ENCODE measurements around the gene P2RX1.

Gene P2RX1

DNA sequence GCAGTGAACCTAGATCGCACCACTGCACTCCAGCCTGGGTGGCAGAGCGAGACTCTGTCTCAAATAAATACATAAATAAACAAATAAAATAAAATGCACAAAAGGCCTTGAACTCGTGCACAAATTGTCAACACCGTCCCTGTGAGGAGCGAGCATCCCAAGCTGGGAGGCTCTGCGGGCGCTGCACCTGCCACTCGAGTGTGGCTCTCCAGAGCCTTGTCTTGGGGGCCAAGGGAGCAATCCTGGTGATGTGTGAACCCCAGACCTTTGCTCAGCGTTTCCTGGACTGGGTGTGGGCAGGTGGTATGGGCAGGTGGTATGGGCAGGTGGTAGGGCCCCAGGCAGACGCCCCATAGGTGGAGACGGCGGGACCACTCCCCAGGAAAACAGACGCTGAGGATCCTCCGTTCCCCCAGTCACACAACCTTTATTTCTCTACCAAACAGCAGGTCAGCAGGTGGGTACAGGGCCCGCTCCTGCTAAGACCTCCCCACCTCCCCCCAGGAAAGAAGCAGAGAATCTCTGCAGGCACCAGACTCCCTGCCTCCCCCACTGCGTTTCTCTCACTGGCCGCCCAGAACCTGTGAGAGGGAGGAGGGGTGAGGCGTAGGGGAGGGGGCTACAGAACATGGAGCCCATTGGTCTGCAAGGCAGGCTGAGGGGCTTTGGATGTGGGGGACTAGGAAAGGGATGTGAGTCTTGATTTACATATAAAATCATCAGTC is 7.4 kb upstream of the P2RX1 start:
- TF ChIP-seq GATA3 (IDR thresholded peaks at IDR 0.05; ENCODE audit: low read depth, low read length) (no peak), GATA2 (IDR thresholded peaks at IDR 0.05; ENCODE audit: low read depth, low read length) (no peak)

DNA sequence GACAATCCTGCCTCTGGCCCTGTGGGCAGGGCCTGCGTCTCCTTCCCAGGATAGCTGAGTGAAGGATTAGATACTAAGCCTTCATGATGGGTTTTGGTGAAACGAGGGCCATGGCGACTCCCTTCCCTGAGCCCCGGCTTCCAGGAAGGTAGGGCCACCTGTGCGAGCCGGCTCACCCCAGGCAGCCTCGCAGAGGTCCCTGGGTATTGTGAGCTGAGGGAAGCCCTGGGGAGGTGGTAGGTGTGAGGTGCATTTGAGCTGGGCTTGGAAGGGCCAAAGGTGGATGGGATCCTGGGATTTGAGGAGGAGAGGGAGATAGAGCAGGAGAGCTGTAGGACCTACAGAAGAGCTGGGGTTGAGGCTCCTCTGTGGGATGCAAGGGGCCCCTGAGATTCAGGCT is 6.5 kb upstream of the P2RX1 start:
- TF ChIP-seq GATA3 (IDR thresholded peaks at IDR 0.05; ENCODE audit: low read depth, low read length) (no peak), GATA2 (IDR thresholded peaks at IDR 0.05; ENCODE audit: low read depth, low read length) (no peak)

DNA sequence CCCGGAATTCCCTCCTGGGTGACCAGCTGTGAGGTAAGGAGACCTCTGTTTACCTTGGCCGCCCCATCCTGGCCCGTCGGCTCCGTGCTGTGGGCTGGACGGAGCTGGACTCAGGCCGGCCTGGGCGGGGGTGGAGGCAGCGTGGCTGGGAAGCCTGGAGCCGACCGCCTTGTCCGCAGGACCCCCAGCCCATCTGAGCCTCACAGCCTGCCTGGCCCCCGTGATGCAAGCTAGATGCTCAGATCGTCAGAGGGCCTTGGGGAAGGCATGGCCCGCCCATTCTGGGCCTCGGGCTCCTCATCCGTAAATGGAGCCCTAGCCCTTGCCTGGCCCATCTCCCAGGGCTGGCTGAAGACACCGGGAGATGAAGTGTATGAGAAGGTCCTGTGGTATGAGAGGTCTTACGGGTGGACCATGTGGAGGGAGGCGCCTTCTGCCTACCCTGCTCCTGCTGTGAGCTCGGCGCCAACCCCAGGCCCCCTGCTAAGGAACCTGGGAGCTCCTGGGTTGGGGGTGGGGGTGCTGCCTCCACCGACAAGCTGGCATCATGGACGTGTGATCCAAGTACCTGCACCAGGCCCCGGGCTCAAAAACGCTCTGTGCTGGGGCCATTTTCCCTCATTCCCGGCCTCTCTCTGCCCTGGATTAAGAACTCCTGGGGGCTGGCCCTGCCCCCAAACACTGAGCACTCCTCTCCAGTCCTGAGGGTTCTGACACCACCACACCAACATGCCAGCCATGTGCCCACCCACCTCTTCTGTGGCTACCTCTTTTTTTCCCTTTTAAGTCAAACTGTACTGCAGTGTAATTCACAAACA is 5.4 kb upstream of the P2RX1 start:
- no peak for TF ChIP-seq GATA2 (IDR thresholded peaks at IDR 0.05; ENCODE audit: low read depth, low read length)
- no peak for TF ChIP-seq GATA3 (IDR thresholded peaks at IDR 0.05; ENCODE audit: low read depth, low read length)

DNA sequence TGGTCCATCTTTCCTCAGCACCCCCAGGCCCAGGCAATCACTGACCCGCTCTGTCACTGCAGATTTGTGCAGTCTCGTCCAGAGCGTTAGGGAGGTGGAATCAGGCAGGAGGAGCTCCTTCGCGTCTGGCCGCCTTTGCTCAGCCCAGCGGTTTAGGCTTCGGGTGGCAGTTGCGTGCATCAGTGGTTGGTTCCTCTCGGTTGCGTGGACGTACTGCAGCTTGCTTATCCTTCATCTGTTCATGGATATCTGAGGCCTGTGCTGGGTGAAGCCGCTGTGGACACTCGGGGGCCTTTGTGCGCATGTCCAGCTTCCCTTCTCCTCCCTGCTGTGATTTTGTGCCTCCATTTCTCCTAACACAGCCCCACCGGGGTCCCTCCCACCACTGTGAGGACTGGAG is 4.7 kb upstream of the P2RX1 start:
- TF ChIP-seq GATA3 (IDR thresholded peaks at IDR 0.05; ENCODE audit: low read depth, low read length) = no peak

DNA sequence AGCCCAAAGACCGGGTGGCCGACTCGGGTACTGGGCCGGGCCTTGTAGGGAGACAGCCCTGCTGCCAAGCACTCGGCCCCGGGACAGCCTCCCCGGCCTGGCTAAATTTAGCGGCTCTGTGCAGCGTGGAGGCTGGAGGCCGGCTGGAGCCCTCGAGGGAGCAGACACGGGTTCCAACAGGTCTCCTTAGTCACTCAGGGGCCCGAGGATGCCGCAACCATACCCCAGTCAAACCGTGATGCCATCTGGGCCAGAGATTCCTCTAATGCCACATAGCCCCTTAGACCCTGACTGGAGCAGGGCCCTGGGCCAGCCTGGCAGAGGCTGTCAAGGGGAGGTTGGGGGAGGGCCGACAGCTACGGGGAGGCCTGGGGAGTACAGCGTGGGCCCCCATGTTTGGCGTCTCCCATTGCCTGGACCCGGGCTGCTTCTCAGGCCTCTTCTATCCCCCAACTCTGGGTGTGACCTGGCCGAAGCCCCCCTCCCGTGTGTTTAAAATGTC is 2.9 kb upstream of the P2RX1 start:
- TF ChIP-seq GATA2 (IDR thresholded peaks at IDR 0.05; ENCODE audit: low read depth, low read length) (no peak), GATA3 (IDR thresholded peaks at IDR 0.05; ENCODE audit: low read depth, low read length) (no peak)

DNA sequence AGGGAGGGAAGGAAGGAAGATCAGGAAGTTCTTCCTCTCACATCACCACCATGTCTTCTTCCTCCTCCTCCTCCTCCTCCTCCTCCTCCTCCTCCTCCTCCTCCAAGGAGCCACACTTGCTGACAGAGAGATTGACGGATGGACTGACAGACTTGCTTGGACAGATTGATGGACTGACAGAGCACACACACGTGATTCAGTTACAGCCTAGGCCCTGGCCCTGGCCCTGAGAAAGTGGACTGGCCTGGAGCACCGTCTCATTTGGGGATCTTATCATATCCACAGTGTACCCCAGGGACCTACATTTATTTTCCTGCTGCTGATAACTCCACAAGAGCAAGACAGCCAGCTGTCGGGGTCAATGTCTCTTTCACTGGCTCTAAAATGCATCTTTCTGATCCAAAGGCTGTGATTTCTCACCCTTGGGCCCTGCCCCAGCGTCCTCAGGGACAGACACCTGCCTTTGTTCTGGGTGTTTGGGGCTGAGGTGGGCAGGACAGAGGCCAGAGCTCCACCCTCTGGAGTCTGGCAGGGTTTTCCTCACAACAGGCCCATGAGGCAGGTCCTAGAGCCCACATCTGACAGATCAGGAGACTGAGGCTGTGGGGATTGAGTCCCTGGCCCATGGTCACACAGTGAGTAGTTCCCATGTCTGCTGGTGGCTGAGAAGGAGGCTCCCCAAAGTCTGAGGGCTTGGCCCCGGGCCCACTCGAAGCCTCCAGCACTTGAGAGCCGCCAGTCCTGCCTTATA is 2.3 kb upstream of the P2RX1 start:
- TF ChIP-seq GATA2 (IDR thresholded peaks at IDR 0.05; ENCODE audit: low read depth, low read length) (0 out of 2 replicates have a peak, but pooled peaks have one; percentile 47), GATA3 (IDR thresholded peaks at IDR 0.05; ENCODE audit: low read depth, low read length) (no peak)

DNA sequence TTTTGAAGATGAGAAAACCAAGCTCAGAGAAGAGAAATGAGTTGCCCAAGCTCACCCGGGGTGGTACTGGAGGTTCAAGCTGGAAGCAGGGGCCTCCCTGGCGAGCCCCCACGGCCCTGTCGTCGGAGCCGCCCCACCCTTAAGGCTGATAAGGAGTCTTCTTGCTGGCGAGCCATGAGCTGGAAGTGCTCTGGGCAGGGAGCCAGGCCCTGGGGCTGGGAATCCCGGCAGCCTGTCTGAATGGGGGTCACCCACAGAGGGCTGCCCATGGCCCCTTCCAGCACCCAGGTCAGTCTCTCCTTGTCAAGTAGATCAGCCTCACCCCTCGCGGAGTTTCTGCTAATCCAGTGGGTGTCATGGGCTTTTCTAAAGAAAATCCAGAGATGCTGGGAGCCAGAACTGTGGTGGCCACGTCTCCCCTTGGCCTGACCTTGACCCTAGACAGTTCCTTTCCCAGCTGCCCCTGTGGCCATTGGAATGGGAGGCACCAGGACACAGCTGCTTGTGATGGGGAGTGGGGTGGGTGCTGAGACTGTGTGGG is 1.2 kb upstream of the P2RX1 start:
- TF ChIP-seq GATA2 (IDR thresholded peaks at IDR 0.05; ENCODE audit: low read depth, low read length) = no peak
- TF ChIP-seq GATA3 (IDR thresholded peaks at IDR 0.05; ENCODE audit: low read depth, low read length) = no peak

DNA sequence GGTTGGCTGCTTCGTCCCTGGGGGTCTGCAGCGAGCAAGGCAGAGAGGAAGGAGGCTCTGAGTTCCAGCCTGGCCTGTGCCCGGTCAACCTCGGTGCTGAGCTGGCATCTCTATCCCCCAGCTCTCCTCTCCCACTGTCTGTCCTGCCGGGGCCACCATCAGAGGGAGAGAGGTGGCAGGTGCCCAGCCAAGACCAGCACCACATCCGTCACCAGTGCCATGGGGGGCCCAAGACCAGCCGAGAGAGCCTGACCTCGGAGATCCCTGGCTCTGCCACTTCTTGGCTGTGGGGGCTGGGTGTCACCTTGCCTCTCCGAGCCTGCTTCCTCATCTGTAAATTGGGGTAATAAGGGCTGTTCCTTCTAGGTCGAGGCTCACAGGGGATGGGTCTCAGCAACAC is 560 bp upstream of the P2RX1 start:
- no peak for TF ChIP-seq GATA2 (IDR thresholded peaks at IDR 0.05; ENCODE audit: low read depth, low read length)
- no peak for TF ChIP-seq GATA3 (IDR thresholded peaks at IDR 0.05; ENCODE audit: low read depth, low read length)

DNA sequence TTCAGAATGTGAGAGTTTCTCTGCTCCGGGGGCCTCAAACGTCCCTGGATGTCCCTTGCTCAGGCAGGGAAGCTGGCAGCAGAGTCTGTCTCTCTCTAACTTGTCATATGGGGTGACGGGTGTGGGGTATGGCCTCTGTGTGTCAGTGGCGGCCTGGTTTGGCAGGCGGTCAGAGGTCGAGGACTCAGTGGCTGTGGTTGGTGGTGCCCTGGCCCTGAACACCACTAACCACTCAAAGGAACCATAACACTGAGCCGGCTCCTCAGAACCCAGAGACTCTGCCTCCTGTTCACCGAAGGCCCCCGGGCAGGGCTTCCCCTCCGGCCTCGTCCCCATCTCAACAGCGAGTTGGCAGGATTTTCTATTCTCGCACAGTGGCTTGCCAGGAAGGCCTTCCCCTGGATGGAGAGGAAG is 677 bp downstream of the P2RX1 start:
- TF ChIP-seq GATA3 (IDR thresholded peaks at IDR 0.05; ENCODE audit: low read depth, low read length) (no peak), GATA2 (IDR thresholded peaks at IDR 0.05; ENCODE audit: low read depth, low read length) (no peak)

DNA sequence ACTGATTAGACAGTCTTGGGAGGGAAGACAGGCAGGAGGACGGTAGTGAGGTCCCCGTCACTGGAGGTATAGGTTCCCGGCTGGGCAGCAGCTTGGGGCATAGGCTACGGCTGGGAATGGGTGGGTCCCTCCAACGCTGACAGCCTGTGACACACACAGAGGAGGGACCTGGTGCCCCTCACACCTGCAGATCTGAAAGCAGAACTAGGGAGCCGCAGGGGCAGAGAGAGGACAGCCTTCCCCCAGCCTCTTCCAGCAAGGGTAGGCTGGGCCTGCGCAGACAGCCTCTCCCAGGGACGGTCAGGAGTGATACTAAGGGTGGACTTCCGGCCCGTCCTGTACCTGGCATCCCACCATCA is 2.0 kb downstream of the P2RX1 start:
- TF ChIP-seq GATA2 (IDR thresholded peaks at IDR 0.05; ENCODE audit: low read depth, low read length) = no peak
- no peak for TF ChIP-seq GATA3 (IDR thresholded peaks at IDR 0.05; ENCODE audit: low read depth, low read length)

DNA sequence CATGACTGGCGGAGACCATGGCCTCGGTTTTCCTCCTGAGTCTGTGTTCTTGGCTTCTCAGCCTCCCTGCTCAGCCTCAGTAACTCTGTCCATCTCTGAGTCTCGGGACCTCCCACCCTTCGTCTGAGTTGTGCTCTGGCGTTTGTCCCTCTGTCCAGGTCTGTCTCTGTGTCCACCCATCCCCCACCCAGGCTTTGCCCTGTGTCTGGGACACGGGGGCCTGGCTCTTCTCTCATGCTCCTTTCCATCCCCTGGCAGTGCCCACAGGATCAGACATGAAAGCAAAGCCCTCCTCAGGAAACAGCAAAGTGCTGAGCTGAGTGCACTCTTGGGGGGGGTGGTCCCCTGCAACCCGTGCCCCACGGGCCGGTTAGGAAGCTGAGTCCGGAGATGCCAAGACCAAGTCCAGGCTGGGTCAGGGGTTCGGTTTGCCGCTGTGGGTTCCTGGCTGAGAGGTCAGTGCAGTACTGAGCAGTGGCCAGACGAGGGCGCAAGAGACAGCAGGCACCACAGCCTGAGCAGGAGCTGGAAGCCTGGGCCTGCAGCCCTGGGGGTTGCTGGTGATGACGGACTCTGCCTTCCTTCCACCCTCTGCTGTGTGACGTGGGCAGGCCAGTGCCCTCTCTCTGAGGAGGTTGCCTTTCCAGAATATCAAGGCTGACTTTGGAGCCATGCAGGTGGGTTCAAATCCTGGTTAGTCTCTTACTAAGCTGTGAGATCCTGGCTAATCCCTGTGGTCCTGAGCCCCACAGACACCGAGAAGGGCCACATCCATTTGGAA is 2.5 kb downstream of the P2RX1 start:
- TF ChIP-seq GATA2 (IDR thresholded peaks at IDR 0.05; ENCODE audit: low read depth, low read length) (no peak), GATA3 (IDR thresholded peaks at IDR 0.05; ENCODE audit: low read depth, low read length) (no peak)

DNA sequence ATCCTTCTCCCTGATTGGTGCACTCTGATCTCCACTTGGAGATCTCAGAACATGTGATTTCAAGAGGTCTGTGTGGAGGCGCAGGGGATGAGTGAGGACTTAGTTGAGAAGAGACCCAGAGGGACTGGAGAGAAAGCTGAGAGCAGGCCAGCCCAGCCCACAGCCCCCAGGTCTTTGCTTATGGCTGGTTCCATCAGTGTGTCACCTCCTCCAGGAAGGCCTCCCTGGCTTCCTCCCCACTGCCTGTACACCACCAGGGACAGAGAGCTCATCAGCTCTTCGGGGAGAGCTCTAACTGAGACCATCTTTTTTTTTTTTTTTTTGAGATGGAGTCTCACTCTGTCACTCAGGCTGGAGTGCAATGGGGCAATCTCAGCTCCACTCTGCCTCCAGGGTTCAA is 3.4 kb downstream of the P2RX1 start:
- no peak for TF ChIP-seq GATA2 (IDR thresholded peaks at IDR 0.05; ENCODE audit: low read depth, low read length)
- TF ChIP-seq GATA3 (IDR thresholded peaks at IDR 0.05; ENCODE audit: low read depth, low read length) = no peak

DNA sequence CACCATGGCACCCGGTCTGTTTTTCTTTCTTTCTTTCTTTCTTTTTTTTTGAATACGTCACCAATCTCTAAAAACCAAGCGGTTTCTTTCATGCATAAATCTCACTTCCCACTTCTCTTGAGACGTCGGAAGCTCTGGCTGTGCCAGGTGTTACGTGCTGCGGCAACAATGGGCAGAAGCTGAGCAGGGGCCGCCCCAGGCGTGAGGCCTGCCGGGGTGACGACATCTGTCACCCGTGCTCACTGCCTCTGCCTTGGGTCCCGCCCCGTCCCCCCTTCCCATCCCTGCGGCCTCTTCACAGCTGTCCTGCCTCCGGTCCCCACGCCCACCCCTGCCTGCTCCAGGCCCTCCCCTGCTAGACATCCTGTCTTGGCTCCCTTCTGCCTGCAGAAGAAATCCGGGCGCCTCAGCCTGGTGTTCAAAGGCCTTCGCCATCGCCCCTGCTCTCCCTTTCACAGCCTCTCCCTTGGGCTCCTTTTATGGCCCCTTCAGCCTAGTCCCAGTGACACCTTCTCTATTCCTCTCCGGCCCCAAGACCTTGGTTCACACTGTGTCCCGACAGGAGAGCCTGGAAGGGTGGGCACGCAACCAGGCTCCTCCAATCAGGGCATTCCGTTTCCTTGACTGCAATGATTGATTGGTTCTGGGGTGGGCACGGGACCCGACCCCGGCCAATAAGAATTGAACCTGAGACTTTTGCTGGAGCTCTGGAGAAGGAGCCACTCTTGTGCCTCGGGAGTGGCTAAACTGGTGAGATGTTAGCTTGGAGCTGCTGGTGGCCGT is 4.8 kb downstream of the P2RX1 start:
- TF ChIP-seq GATA2 (IDR thresholded peaks at IDR 0.05; ENCODE audit: low read depth, low read length) = no peak
- no peak for TF ChIP-seq GATA3 (IDR thresholded peaks at IDR 0.05; ENCODE audit: low read depth, low read length)

Data from SH-SY5Y (cell line).